Keratinocyte (primary cell): Measurements from ENCODE around the gene GPD1. TPM values are rescaled to one million over a fixed set of nuclear protein-coding genes. Genes with fewer than 3 reads are reported as not detected.
"Not testable (repeated sequence)": the region's sequence is repeated elsewhere in the genome, so short reads cannot be mapped to it uniquely, and the experiment has no call there.

Source experiments
- DNase-seq: peaks from one replicate; pipeline ENCODE4 v3.0.0-alpha.2; 2011; ENCODE audit warnings: low read depth, missing footprints, low spot score
- FAIRE-seq: peaks from 2 replicates; lab custom pipeline; 2011; peaks lifted over from hg19 to GRCh38; lab: Jason Lieb, UNC
- H2AFZ ChIP-seq: 2 replicates; pipeline ENCODE4 v1.6.0; 2012; ENCODE audit warnings: low read length, control low read depth, inconsistent platforms; ENCODE audit not compliant: control insufficient read depth
- H3K27ac ChIP-seq: 2 replicates; pipeline ENCODE4 v1.5.1; 2011; ENCODE audit warnings: low read length; ENCODE audit not compliant: control insufficient read depth, insufficient read depth
- H3K27me3 ChIP-seq: 3 replicates; pipeline ENCODE4 v1.6.0; 2011; ENCODE audit warnings: low read length; ENCODE audit not compliant: control insufficient read depth, insufficient read depth; ENCODE audit errors: extremely low read depth
- H3K36me3 ChIP-seq, 2 experiments: 2 replicates in 1 of 2; 3 replicates in 1 of 2; pipeline ENCODE4 v1.5.1; 2011; ENCODE audit warnings: low read length in 2 of 2, mild to moderate bottlenecking in 1 of 2; ENCODE audit not compliant: control insufficient read depth in 2 of 2, insufficient read depth in 2 of 2; ENCODE audit errors: extremely low read depth in 1 of 2
- H3K4me1 ChIP-seq: 3 replicates; pipeline ENCODE4 v1.5.1; 2011; ENCODE audit warnings: low read length; ENCODE audit not compliant: control insufficient read depth, insufficient read depth; ENCODE audit errors: extremely low read depth
- H3K4me2 ChIP-seq: 3 replicates; pipeline ENCODE4 v1.6.0; 2011; ENCODE audit warnings: low read depth, low read length; ENCODE audit not compliant: control insufficient read depth, insufficient read depth; ENCODE audit errors: extremely low read depth
- H3K4me3 ChIP-seq, 3 experiments: fragments of 200-600 bp in 1 of 3; sonication (generic) in 1 of 3; 2 replicates in 2 of 3; 3 replicates in 1 of 3; pipeline ENCODE4 v1.5.1; 2011 to 2016; ENCODE audit warnings: low read length in 3 of 3, mild to moderate bottlenecking in 3 of 3, control low read depth in 2 of 3, inconsistent platforms in 1 of 3, low read depth in 1 of 3, mixed read lengths in 1 of 3, mixed run types in 1 of 3, moderate library complexity in 1 of 3; ENCODE audit not compliant: control insufficient read depth in 2 of 3, insufficient read depth in 2 of 3; ENCODE audit errors: extremely low read depth in 1 of 3
- H3K79me2 ChIP-seq: 2 replicates; pipeline ENCODE4 v1.6.0; 2012; ENCODE audit warnings: low read length; ENCODE audit not compliant: control insufficient read depth, insufficient read depth
- H3K9ac ChIP-seq: 3 replicates; pipeline ENCODE4 v1.6.0; 2011; ENCODE audit warnings: low read length; ENCODE audit not compliant: control insufficient read depth, insufficient read depth; ENCODE audit errors: extremely low read depth
- H3K9me1 ChIP-seq: 3 replicates; pipeline ENCODE4 v1.6.0; 2011; ENCODE audit warnings: low read length; ENCODE audit not compliant: control insufficient read depth, insufficient read depth; ENCODE audit errors: extremely low read depth
- H3K9me3 ChIP-seq: 2 replicates; pipeline ENCODE4 v1.5.1; 2012; ENCODE audit warnings: low read depth, low read length; ENCODE audit not compliant: control insufficient read depth
- H4K20me1 ChIP-seq: 3 replicates; pipeline ENCODE4 v1.6.0; 2011; ENCODE audit warnings: low read length; ENCODE audit not compliant: control insufficient read depth, insufficient read depth; ENCODE audit errors: extremely low read depth
- EZH2 ChIP-seq: IDR thresholded peaks from one replicate; pipeline ENCODE4 v1.6.1; 2012; ENCODE audit warnings: inconsistent platforms, mild to moderate bottlenecking, low read length, moderate library complexity
- dilution Hi-C: fragments of 300-500 bp; cut with MboI; formaldehyde crosslinking; loops from one replicate; pipeline ENCODE4 v1.7.0; 2020; ENCODE audit warnings: low sequenced_read_pairs; ENCODE audit not compliant: extremely low pct_ligation_motif_present
- polyA plus RNA-seq, 5 experiments: library from polyadenylated mRNA; depleted of rRNA in 3 of 5; stranded (reverse) in 3 of 5; stranded (forward) in 1 of 5; unstranded in 1 of 5; fragments of >200 nt; gene quantifications; 1 replicate in 1 of 5; 2 replicates in 3 of 5; 3 replicates in 1 of 5; pipeline versions ENCODE4 v1.2.1 to v1.2.3, GENCODE V29; 2011 to 2012; ENCODE audit warnings: missing spikeins in 2 of 5, low read depth in 1 of 5, low replicate concordance in 1 of 5
- TF ChIP-seq, protein P1 (sequence below), 3 experiments: IDR thresholded peaks in 1 of 3; conservative IDR thresholded peaks in 1 of 3; optimal IDR thresholded peaks in 1 of 3; 2 replicates in 2 of 3; 3 replicates in 1 of 3; pipeline versions ENCODE3 to v1.5.1; 2011; ENCODE audit warnings: low read length in 3 of 3, mild to moderate bottlenecking in 3 of 3, moderate library complexity in 2 of 3, control low read depth in 1 of 3, inconsistent platforms in 1 of 3; ENCODE audit not compliant: insufficient read depth in 2 of 3; ENCODE audit errors: extremely low read depth in 1 of 3

Gene GPD1
- polyA plus RNA-seq, 1 donor (not counting 4 experiments of a cell fraction or from before 2014, with no cell fraction given): 0.13 TPM

DNA sequence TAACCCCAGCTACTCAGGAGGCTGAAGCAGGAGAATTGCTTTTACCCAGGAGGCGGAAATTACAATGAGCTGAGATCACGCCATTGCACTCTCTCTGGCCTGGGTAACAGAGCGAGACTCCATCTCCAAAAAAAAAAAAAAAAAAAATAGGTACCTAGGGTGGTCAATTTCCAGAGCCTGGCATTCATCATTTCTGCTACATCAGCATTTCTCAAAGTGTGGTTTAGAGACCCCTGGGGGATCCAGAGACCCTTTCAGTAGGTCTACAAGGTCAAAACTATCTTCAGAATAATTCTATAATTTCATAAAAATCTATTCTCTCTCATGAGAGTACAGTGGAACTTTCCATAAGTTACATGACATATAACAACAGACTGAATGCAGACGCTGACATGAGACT, 43.5 kb downstream of the GPD1 start:
- H3K27ac ChIP-seq: no peak overlapping the region
- H3K9me1 ChIP-seq: no peaks in the 10 kb centered on the region
- no peaks in the 10 kb centered on the region for H3K9me3 ChIP-seq
- no peaks in the 10 kb centered on the region for H3K27me3 ChIP-seq
- DNase-seq: no peak
- no peak overlapping the region for H3K4me2 ChIP-seq
- no peak overlapping the region for H3K4me3 ChIP-seq
- TF ChIP-seq, protein P1, sequence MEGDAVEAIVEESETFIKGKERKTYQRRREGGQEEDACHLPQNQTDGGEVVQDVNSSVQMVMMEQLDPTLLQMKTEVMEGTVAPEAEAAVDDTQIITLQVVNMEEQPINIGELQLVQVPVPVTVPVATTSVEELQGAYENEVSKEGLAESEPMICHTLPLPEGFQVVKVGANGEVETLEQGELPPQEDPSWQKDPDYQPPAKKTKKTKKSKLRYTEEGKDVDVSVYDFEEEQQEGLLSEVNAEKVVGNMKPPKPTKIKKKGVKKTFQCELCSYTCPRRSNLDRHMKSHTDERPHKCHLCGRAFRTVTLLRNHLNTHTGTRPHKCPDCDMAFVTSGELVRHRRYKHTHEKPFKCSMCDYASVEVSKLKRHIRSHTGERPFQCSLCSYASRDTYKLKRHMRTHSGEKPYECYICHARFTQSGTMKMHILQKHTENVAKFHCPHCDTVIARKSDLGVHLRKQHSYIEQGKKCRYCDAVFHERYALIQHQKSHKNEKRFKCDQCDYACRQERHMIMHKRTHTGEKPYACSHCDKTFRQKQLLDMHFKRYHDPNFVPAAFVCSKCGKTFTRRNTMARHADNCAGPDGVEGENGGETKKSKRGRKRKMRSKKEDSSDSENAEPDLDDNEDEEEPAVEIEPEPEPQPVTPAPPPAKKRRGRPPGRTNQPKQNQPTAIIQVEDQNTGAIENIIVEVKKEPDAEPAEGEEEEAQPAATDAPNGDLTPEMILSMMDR (optimal IDR thresholded peaks at IDR 0.05 in 1 of 3, IDR thresholded peaks at IDR 0.05 in 1 of 3, conservative IDR thresholded peaks at IDR 0.05 in 1 of 3; ENCODE audit: extremely low read depth in 1 of 3, insufficient read depth in 2 of 3, low read length in 3 of 3): no peak
- no peak for TF ChIP-seq EZH2
- H3K4me1 ChIP-seq: no peaks in the 10 kb centered on the region
- no peak for FAIRE-seq
- no peak overlapping the region for H2AFZ ChIP-seq
- H4K20me1 ChIP-seq: no peaks in the 10 kb centered on the region
- H3K36me3 ChIP-seq: peaks cover 5 to 6% of the 10 kb centered on the region in 2 experiments
- peaks cover 11% of the 10 kb centered on the region for H3K79me2 ChIP-seq
- dilution Hi-C loops: no loop called here
- no peak overlapping the region for H3K9ac ChIP-seq

DNA sequence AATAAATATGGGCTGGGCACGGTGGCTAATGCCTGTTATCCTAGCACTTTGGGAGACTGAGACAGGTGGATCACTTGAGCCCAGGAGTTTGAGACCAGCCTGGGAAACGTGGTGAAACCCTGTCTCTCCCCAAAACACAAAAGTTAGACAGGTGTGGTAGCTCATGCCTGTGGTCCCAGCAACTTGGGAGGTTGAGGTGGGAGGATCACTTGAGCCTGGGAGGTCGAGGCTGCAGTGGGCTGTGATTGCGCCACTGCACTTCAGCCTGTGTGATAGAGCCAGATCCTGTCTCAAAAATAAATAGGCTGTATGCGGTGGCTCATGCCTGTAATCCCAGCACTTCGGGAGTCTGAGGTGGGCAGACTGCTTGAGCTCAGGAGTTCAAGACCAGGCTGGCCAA, 44.2 kb downstream of the GPD1 start:
- H3K9me3 ChIP-seq, H3K9ac ChIP-seq, dilution Hi-C loops, DNase-seq, H3K4me3 ChIP-seq, H3K4me2 ChIP-seq, H2AFZ ChIP-seq, FAIRE-seq, H3K27me3 ChIP-seq, H3K9me1 ChIP-seq, H3K27ac ChIP-seq, H4K20me1 ChIP-seq, H3K36me3 ChIP-seq, H3K4me1 ChIP-seq: not testable (repeated sequence)
- H3K79me2 ChIP-seq: peaks cover 11% of the 10 kb centered on the region

DNA sequence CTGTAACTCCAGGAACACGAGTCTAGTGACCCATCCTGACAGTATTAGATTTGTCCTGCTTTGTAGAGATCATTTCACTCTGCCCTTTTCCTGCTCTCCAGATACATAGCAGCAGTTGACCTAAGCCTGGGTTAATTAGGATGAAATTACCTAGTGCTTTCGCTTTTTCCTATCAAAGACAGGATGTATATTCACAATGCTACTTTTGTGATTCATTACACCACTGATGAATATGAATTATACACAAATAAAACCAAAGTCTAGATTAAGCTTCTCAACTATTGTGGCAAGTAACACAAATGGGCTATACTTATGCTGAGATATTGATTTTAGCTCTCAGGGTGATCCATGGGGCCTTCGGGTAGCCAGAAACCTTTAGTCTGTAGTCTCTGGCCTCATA, 45.5 kb downstream of the GPD1 start:
- Histone ChIP-seq H3K4me1 (no peaks in the 10 kb centered on the region), H3K9me3 (no peaks in the 10 kb centered on the region), H3K27me3 (no peaks in the 10 kb centered on the region), H3K27ac (no peak overlapping the region), H3K9me1 (no peaks in the 10 kb centered on the region), H2AFZ (no peak overlapping the region), H3K36me3 (peaks cover 0 to 5% of the 10 kb centered on the region in 2 experiments), H3K4me2 (no peak overlapping the region), H3K9ac (no peak overlapping the region), H4K20me1 (no peaks in the 10 kb centered on the region), H3K4me3 (no peak overlapping the region), H3K79me2 (peaks cover 16% of the 10 kb centered on the region)
- no peak for TF ChIP-seq EZH2
- TF ChIP-seq, protein P1 (optimal IDR thresholded peaks at IDR 0.05 in 1 of 3, IDR thresholded peaks at IDR 0.05 in 1 of 3, conservative IDR thresholded peaks at IDR 0.05 in 1 of 3; ENCODE audit: extremely low read depth in 1 of 3, insufficient read depth in 2 of 3, low read length in 3 of 3): no peak
- dilution Hi-C loops: no loop called here
- DNase-seq (no peak), FAIRE-seq (no peak)
